ENCODE measurements around the gene SIPA1L3.

SIPA1L3 gene

GRCh38 chr19:38055010-38055409 lies 148.0 kb downstream of the SIPA1L3 start:
- DNase-seq (ENCODE audit: low read depth) = no peak
- no peak overlapping the region for H3K4me3 ChIP-seq (ENCODE audit: control insufficient read depth, low read depth, low read length)
- no peak for TF ChIP-seq CTCF (IDR thresholded peaks at IDR 0.05; ENCODE audit: control insufficient read depth, insufficient read depth, low read depth, low read length, missing control alignments)

GRCh38 chr19:38055655-38056521 lies 148.9 kb downstream of the SIPA1L3 start:
- no peak for TF ChIP-seq CTCF (IDR thresholded peaks at IDR 0.05; ENCODE audit: control insufficient read depth, insufficient read depth, low read depth, low read length, missing control alignments)
- DNase-seq (ENCODE audit: low read depth) = no peak
- H3K4me3 ChIP-seq (ENCODE audit: control insufficient read depth, low read depth, low read length) = no peak overlapping the region

- no peak for TF ChIP-seq CTCF (IDR thresholded peaks at IDR 0.05; ENCODE audit: control insufficient read depth, insufficient read depth, low read depth, low read length, missing control alignments)
- DNase-seq (ENCODE audit: low read depth) = no peak
- H3K4me3 ChIP-seq (ENCODE audit: control insufficient read depth, low read depth, low read length) = no peak overlapping the region
Observed at GRCh38 chr19:38056646-38057045, 149.6 kb downstream of the SIPA1L3 start.

DNA sequence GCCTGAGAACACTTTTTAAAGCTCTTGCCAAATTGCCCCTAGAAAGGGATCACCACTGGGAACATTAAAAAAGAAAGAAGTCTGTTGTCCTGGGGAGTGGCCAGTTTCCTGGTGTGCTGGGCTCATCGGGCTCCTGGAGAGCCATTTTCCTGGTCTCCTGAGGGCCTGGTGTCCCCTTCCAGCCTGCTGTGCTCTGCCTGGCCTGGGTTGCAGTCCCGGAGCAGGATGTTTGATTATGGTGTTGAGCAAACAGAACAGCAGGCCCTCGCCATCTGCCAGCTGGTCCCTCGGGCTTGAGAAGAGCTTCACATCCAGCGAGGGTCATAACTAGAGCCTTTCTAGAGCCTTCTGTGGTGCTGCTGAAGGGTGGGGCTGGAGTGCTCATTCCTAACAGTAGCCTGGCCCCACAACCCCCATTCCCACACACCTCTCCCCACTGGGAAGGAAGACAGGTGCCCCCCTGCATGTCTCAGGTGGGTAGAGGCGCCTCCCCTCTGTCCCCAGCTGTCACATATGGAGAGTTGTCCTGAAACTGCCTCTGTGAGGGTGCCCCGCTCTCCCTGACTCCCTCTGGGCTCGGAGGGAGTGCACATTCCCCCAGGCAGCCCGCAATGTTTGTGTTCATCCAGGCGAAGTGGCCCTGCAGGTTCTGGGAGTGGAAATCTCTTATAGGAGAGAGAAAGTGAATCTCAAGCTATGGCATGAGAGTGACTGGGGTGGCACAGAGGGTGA lies 151.1 kb downstream of the SIPA1L3 start:
- no peak for TF ChIP-seq CTCF (IDR thresholded peaks at IDR 0.05; ENCODE audit: control insufficient read depth, insufficient read depth, low read depth, low read length, missing control alignments)
- DNase-seq (ENCODE audit: low read depth) = no peak
- H3K4me3 ChIP-seq (ENCODE audit: control insufficient read depth, low read depth, low read length) = no peak overlapping the region

DNA sequence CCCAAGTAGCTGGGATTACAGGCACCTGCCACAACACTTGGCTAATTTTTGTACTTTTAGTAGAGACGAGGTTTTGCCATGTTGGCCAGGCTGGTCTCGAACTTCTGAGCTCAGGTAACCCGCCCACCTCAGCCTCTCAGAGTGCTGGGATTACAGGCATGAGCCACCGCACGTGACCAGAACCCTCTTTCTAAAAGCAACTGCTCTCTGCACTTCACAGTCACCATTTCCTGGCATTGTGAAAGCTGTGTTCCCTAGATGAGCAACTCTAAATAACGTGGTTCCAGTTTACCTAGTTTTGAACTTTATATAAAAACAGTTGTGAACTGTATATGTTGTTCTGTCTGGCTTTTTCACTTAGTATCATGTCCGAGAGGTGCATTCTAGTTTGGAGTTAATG lies 152.9 kb downstream of the SIPA1L3 start:
- no peak for DNase-seq (ENCODE audit: low read depth)
- TF ChIP-seq CTCF (IDR thresholded peaks at IDR 0.05; ENCODE audit: control insufficient read depth, insufficient read depth, low read depth, low read length, missing control alignments) = no peak
- H3K4me3 ChIP-seq (ENCODE audit: control insufficient read depth, low read depth, low read length) = no peak overlapping the region

- H3K4me3 ChIP-seq (ENCODE audit: control insufficient read depth, low read depth, low read length) = no peak overlapping the region
- no peak for DNase-seq (ENCODE audit: low read depth)
- TF ChIP-seq CTCF (IDR thresholded peaks at IDR 0.05; ENCODE audit: control insufficient read depth, insufficient read depth, low read depth, low read length, missing control alignments) = no peak
Observed at GRCh38 chr19:38060331-38060730, 153.3 kb downstream of the SIPA1L3 start.

Data from AG09309 (cell line).